Measurements from ENCODE around the gene KCNK10. TPM values are rescaled to one million over a fixed set of nuclear protein-coding genes. Genes with fewer than 3 reads are reported as not detected.

The KCNK10 gene
- total RNA-seq, 1 experiment from 2014 or later, result 0.96 TPM

DNA sequence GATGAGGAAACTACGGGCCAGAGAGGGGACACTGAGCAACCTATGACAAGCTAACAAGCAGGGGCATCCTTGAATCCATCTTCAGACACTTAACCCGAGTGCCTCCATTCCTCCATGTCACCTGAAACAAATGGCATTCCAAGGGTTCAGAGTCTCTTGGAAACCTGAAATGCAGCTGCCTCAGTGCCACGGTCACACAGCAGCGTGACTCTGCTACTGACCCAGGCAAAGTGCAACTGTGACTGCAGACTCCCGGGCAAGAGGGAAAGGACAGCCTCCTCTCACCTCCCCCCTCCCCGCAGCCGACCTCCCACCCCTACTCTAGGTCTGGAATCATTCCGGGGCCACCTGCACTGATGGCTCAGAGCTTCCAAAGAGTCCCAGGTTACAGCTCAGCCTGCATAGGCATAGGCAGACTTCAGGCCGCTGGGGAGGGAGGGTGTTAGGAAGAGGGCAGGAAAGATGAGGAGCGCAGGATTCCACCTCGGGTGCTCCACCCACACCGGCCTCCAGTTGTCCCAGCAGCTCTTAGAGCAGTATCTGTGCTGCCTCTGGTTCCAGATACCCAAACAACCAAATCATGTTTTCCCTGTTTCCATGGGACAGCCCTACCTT, 53.2 kb downstream of the KCNK10 start (continued):
- TF ChIP-seq, protein P1, sequence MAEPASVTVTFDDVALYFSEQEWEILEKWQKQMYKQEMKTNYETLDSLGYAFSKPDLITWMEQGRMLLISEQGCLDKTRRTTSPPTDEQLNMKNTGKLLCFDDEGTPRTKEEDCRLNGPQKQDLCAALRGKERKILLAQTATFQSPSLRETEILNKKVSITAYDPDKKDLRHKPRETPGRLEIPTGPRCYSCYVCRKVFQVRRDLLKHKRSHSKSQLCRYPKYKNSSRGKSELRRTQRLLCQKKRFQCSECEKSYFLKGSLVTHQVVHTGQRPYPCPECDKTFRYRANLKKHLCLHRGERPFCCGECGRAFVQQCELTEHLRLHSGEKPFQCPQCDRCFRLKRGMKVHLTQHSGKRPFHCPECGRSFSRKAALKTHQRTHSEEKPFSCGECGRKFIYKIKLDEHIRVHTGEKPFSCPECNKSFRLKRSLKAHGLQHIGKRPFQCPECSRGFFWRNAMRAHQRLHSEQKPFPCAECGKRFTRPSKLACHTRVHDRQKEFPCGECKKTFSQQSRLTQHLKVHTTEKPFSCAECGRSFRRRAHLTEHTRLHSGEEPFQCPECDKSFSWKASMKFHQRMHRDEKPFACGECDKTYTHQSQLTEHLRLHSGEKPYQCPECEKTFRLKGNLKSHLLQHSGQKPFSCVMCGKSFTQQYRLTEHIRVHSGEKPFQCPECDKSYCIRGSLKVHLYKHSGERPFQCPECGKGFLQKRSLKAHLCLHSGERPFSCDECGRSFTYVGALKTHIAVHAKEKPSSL (CRISPR knock-in tag; conservative IDR thresholded peaks at IDR 0.05), result no peak

DNA sequence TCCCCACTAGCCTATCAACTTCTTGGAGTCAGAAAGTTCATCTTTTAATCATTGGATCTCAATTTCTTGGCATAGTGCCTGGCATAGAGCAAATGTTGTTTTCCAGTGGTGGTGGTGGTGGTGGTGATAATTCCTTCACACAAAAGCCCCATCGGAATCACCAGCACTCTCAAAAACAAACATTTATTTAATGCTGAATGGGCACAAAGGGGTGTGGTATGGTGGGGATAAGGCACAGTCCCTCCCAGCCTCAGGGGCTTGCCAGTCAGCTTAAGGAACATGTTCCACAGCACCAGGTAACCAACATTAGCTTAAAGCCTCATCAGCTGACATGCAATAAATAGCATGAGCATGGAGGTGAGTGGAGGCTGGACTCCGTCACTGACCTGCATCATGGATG, 56.6 kb downstream of the KCNK10 start:
- Mint-ChIP-seq H3K9me3 (peaks cover 6% of the 10 kb centered on the region; the same call in 1 of the 2 replicates), H3K4me1 (peaks cover 7% of the 10 kb centered on the region), H3K27ac (no peak overlapping the region), H3K36me3 (no peaks in the 10 kb centered on the region), H3K27me3 (ENCODE audit: low read depth) (no peaks in the 10 kb centered on the region; the same call in none of the 2 replicates), H3K4me3 (no peak overlapping the region)
- POLR2A ChIA-PET, result no interaction called here
- TF ChIP-seq TEAD1 (CRISPR knock-in tag; IDR thresholded peaks at IDR 0.05) (no peak), NR2C2 (CRISPR knock-in tag; IDR thresholded peaks at IDR 0.05) (no peak), HMGA2 (CRISPR knock-in tag; IDR thresholded peaks at IDR 0.05) (no peak), NR1H2 (CRISPR knock-in tag; IDR thresholded peaks at IDR 0.05) (no peak), FOXK1 (CRISPR knock-in tag; IDR thresholded peaks at IDR 0.05) (no peak), CREB1 (CRISPR knock-in tag; IDR thresholded peaks at IDR 0.05) (no peak), CBFB (CRISPR knock-in tag; IDR thresholded peaks at IDR 0.05; ENCODE audit: low read depth) (no peak), ZNF416 (CRISPR knock-in tag; IDR thresholded peaks at IDR 0.05) (no peak), TEAD4 (CRISPR knock-in tag; IDR thresholded peaks at IDR 0.05) (no peak), ZNF232 (CRISPR knock-in tag; IDR thresholded peaks at IDR 0.05) (no peak), ZBTB21 (CRISPR knock-in tag; IDR thresholded peaks at IDR 0.05; ENCODE audit: borderline replicate concordance) (no peak)
- TF ChIP-seq, protein P2, sequence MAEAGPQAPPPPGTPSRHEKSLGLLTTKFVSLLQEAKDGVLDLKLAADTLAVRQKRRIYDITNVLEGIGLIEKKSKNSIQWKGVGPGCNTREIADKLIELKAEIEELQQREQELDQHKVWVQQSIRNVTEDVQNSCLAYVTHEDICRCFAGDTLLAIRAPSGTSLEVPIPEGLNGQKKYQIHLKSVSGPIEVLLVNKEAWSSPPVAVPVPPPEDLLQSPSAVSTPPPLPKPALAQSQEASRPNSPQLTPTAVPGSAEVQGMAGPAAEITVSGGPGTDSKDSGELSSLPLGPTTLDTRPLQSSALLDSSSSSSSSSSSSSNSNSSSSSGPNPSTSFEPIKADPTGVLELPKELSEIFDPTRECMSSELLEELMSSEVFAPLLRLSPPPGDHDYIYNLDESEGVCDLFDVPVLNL (CRISPR knock-in tag; IDR thresholded peaks at IDR 0.05; ENCODE audit: borderline replicate concordance, low read depth), result no peak
- TF ChIP-seq, protein P3, sequence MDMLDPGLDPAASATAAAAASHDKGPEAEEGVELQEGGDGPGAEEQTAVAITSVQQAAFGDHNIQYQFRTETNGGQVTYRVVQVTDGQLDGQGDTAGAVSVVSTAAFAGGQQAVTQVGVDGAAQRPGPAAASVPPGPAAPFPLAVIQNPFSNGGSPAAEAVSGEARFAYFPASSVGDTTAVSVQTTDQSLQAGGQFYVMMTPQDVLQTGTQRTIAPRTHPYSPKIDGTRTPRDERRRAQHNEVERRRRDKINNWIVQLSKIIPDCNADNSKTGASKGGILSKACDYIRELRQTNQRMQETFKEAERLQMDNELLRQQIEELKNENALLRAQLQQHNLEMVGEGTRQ (CRISPR knock-in tag; IDR thresholded peaks at IDR 0.05), result no peak
- TF ChIP-seq, protein P4, sequence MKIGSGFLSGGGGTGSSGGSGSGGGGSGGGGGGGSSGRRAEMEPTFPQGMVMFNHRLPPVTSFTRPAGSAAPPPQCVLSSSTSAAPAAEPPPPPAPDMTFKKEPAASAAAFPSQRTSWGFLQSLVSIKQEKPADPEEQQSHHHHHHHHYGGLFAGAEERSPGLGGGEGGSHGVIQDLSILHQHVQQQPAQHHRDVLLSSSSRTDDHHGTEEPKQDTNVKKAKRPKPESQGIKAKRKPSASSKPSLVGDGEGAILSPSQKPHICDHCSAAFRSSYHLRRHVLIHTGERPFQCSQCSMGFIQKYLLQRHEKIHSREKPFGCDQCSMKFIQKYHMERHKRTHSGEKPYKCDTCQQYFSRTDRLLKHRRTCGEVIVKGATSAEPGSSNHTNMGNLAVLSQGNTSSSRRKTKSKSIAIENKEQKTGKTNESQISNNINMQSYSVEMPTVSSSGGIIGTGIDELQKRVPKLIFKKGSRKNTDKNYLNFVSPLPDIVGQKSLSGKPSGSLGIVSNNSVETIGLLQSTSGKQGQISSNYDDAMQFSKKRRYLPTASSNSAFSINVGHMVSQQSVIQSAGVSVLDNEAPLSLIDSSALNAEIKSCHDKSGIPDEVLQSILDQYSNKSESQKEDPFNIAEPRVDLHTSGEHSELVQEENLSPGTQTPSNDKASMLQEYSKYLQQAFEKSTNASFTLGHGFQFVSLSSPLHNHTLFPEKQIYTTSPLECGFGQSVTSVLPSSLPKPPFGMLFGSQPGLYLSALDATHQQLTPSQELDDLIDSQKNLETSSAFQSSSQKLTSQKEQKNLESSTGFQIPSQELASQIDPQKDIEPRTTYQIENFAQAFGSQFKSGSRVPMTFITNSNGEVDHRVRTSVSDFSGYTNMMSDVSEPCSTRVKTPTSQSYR (CRISPR knock-in tag; IDR thresholded peaks at IDR 0.05), result no peak
- TF ChIP-seq, protein P5, sequence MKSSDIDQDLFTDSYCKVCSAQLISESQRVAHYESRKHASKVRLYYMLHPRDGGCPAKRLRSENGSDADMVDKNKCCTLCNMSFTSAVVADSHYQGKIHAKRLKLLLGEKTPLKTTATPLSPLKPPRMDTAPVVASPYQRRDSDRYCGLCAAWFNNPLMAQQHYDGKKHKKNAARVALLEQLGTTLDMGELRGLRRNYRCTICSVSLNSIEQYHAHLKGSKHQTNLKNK (CRISPR knock-in tag; IDR thresholded peaks at IDR 0.05), result no peak
- CTCF ChIA-PET, result no interaction called here
- no peak for DNase-seq (ENCODE audit: low spot score)
- no peak for ATAC-seq

DNA sequence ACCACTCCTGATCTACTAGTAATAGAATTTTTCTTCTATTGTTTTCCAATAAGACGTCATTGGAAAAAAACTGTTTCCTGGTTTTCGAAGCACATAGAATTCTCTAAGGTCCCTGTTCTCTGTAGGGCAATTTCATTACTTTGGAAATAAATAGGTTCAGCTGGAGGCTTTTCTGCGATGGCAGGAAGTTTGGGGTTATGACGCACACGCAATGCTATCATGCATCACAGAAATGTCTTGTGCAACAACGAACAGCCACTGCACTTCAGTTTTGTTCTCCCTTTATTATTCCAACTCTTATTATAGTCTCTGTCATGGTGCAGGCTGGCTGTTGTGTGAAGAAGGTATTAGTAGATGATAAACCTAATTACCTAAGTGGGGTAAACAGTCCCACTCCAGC, 59.0 kb downstream of the KCNK10 start:
- H3K36me3 Mint-ChIP-seq, result no peaks in the 10 kb centered on the region
- no peak overlapping the region for H3K27ac Mint-ChIP-seq
- H3K27me3 Mint-ChIP-seq (ENCODE audit: low read depth), result no peaks in the 10 kb centered on the region; the same call in none of the 2 replicates
- DNase-seq (ENCODE audit: low spot score) (no peak), ATAC-seq (no peak)
- ChIA-PET CTCF (no interaction called here), POLR2A (no interaction called here)
- H3K4me1 Mint-ChIP-seq, result no peaks in the 10 kb centered on the region
- no peak overlapping the region for H3K4me3 Mint-ChIP-seq
- peaks cover 6% of the 10 kb centered on the region; the same call in 1 of the 2 replicates for H3K9me3 Mint-ChIP-seq
- TF ChIP-seq TEAD1 (CRISPR knock-in tag; IDR thresholded peaks at IDR 0.05), result no peak
- TF ChIP-seq, protein P6, sequence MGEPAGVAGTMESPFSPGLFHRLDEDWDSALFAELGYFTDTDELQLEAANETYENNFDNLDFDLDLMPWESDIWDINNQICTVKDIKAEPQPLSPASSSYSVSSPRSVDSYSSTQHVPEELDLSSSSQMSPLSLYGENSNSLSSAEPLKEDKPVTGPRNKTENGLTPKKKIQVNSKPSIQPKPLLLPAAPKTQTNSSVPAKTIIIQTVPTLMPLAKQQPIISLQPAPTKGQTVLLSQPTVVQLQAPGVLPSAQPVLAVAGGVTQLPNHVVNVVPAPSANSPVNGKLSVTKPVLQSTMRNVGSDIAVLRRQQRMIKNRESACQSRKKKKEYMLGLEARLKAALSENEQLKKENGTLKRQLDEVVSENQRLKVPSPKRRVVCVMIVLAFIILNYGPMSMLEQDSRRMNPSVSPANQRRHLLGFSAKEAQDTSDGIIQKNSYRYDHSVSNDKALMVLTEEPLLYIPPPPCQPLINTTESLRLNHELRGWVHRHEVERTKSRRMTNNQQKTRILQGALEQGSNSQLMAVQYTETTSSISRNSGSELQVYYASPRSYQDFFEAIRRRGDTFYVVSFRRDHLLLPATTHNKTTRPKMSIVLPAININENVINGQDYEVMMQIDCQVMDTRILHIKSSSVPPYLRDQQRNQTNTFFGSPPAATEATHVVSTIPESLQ (CRISPR knock-in tag; IDR thresholded peaks at IDR 0.05), result no peak
- TF ChIP-seq, protein P7, sequence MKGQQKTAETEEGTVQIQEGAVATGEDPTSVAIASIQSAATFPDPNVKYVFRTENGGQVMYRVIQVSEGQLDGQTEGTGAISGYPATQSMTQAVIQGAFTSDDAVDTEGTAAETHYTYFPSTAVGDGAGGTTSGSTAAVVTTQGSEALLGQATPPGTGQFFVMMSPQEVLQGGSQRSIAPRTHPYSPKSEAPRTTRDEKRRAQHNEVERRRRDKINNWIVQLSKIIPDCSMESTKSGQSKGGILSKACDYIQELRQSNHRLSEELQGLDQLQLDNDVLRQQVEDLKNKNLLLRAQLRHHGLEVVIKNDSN (CRISPR knock-in tag; IDR thresholded peaks at IDR 0.05), result no peak
- TF ChIP-seq TCF7 (CRISPR knock-in tag; IDR thresholded peaks at IDR 0.05; ENCODE audit: low read depth), result no peak
- TF ChIP-seq NR3C1 (CRISPR knock-in tag; conservative IDR thresholded peaks at IDR 0.05; ENCODE audit: low read depth), result no peak
- no peak for TF ChIP-seq ZNF317 (CRISPR knock-in tag; IDR thresholded peaks at IDR 0.05; ENCODE audit: borderline replicate concordance, low read depth)
- TF ChIP-seq NR1H2 (CRISPR knock-in tag; IDR thresholded peaks at IDR 0.05), result no peak
- TF ChIP-seq TP53 (CRISPR knock-in tag; IDR thresholded peaks at IDR 0.05), result no peak
- TF ChIP-seq, protein P8, sequence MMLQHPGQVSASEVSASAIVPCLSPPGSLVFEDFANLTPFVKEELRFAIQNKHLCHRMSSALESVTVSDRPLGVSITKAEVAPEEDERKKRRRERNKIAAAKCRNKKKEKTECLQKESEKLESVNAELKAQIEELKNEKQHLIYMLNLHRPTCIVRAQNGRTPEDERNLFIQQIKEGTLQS (CRISPR knock-in tag; conservative IDR thresholded peaks at IDR 0.05), result no peak
